Raji (cell line): ENCODE measurements around the gene MYH6.

Experiments
- POLR2A ChIP-seq: IDR thresholded peaks from 2 replicates; pipeline ENCODE4 v1.6.1; 2011; ENCODE audit warnings: low read depth, low read length, control low read depth; ENCODE audit not compliant: insufficient read depth

The MYH6 gene

DNA sequence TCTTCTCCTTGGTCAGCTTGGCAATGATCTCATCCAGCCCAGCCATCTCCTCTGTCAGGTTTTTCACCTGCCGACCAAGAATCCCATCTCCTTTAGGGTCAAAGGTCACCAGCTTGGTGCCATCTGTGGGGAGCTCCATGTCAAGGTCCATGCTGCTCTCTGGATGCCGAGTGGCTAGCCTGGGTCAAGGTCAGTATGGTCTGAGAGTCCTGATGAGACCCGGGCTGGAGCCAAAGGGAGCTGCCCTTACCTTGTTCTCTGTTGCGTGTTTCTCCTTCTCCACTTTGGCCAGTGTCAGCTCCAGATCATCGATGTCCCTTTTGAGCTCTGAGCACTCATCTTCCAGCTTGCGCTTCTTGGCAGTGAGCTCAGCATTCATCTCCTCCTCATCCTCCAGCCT, 15.6 kb upstream of the MYH6 start:
- TF ChIP-seq POLR2A = no peak

DNA sequence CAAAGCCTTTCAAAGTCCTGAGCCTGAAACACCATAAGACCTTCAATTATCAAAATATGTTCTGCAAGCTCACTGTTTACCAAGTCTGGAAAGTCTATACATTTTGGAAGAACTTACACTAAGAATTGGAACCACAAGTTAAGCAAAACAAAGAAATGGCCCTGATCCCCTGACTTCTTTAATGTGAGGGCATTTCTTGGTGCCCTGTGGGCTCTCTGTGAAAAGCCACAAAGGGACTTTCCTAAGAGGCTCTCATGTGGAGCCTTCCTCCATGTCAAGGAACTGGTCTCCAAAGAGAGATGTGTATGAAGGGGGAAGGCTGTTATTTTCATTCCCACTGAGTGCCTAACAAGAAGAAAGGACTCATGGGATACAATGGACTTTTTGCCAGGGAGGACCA, 13.5 kb upstream of the MYH6 start:
- no peak for TF ChIP-seq POLR2A

- TF ChIP-seq POLR2A = no peak
Observed at GRCh38 chr14:23418021-23418420, 9.9 kb upstream of the MYH6 start.

GRCh38 chr14:23416801-23417200, 8.7 kb upstream of the MYH6 start:
- no peak for TF ChIP-seq POLR2A

DNA sequence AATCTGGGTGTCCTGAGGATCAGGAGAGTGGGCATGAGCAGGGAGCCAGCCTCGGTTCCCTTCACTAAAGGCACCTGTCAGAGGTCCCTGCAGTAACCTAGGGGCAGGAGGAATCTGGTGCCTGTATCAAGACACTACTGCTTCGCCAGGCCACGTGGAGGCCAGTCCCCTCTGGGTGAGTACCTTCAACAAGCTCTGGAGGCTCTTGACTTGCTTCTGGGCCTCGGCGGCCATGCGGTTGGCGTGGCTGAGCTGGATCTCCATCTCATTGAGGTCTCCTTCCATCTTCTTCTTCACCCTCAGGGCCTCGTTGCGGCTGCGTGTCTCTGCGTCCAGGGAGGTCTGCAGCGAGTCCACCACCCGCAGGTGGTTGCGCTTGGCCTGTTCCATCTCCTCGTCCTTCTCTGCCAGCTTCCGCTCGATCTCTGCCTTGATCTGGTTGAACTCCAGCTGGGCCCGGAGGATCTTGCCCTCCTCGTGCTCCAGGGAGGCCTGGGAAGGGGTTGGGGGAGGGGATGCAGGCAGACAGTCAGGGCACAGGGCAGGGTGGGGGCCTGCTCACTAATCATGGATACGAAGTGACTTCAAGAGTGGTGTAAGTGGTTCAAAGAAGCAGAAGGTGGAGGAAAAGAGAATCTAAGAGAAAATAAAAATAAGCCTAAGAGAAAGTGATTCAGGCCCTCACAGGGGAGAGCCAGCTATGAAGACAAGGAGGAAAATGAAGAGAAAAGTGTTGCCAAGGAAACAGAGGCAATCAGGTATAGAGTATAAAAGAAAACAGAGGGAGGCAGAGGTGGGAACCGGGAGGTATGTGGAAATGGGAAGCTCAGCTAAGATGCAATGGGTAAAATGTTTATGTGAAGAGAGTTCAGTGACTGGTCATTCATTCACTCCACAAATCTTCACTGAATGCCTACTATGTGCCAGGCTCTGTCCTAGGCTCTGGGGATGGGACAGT, 8.0 kb upstream of the MYH6 start:
- no peak for TF ChIP-seq POLR2A

GRCh38 chr14:23414906-23415820, 7.1 kb upstream of the MYH6 start:
- no peak for TF ChIP-seq POLR2A

- no peak for TF ChIP-seq POLR2A
Observed at GRCh38 chr14:23414254-23414653, 6.2 kb upstream of the MYH6 start.

GRCh38 chr14:23413681-23414080, 5.6 kb upstream of the MYH6 start:
- no peak for TF ChIP-seq POLR2A

DNA sequence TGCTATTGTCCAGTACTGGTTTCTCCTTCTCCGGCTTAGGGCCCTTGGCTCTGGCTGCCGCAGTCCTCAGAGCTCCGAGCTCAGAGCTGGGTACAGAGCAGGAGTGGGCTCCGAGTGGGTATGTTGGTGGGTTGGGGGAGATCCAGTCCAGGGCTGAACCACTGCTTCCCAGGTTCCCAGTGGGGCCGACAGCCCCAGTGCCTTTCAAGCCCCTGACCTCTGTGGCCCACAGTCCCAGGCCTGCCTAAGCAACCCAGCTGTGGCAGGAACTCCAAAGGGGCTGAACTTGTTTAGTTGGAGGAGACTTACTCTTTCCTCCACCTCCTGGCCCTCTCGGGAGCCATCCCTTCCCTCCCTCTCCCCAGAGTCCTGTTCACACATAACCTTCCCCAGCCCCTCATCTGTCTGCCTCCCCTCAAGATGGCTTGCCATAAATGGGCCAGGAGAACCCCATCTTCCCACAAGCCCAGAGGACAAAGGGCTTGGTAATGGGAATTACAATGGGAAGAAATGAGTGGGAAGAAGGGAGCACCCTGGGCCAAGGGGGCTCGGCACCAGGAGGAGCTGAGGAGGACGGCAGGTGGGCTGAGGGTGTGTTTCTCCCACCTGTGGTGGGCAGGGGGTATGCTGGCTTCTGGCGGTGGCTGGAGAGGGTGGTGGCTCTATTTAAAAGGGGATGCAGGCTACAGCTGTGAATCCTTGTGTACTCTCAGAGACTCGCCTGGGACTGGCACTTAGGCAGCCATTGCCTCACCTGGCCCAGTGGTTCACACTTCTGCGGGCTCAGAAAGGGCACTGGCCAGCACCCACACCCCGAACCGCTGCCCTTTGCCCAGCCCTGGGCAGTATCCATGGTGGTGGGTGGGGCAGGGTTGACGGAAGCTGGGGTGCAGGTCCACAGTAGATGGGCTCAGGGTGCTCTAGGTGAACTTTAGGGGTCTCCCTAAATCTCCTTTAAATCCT, 3.8 kb upstream of the MYH6 start:
- TF ChIP-seq POLR2A = no peak

- no peak for TF ChIP-seq POLR2A
Observed at GRCh38 chr14:23409966-23410635, 2.0 kb upstream of the MYH6 start.

GRCh38 chr14:23409475-23409874, 1.4 kb upstream of the MYH6 start:
- no peak for TF ChIP-seq POLR2A

- TF ChIP-seq POLR2A = no peak
Observed at GRCh38 chr14:23408307-23408630, 196 bp upstream of the MYH6 start.

DNA sequence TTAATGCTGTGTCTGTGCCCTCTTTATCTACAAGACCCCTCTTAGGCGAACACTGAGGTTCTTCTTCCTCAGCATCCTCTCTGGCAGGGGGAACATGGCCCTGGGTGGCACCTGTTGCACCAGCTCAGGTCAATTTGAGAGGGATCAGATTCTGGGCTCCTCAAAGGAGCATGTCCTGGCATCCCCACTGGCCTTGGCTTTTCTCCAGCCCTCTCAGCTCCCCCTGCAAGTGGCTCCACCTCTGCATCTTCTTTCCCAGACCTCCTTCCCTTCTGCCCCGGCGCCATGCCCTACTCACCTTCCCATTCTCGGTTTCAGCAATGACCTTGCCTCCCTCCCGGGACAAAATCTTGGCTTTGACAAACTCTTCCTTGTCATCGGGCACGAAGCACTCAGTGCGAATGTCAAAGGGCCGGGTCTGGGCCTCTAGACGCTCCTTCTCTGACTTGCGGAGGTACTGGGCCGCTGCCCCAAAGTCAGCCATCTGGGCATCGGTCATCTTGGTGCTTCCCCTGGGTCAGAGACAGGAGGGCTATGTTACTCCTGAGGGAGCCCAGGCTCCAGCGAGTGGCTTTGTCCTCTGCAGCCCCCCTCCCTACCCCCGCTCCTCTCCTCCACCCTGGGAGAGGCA, 1.2 kb downstream of the MYH6 start:
- TF ChIP-seq POLR2A = no peak

DNA sequence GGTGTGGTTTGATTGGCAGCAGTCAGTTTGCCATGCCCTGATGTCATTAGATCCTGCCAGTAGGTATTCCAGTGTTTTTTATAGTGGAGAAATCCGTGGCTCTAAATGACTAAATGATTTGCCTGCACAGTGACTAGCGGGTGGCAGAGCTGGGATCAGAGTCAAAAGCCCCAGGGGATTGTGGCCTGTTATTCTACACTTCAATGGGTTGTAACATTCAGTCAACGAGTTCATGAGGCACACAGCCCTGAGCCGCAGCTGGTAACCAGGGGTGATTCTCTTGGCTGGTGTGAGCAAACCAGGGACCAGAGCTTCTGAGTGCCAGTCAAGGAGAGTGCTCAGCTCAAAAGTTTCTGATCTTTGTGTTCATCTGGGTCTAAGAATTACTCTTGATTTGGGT, 1.8 kb downstream of the MYH6 start:
- TF ChIP-seq POLR2A = no peak
